ENCODE results near the gene RHCG. TPM values are rescaled to one million over a fixed set of nuclear protein-coding genes. Genes with fewer than 3 reads are reported as not detected.

The RHCG gene
- total and polyA plus RNA-seq, 2 of the 4 experiments (the other 2 are of a cell fraction): not detected

DNA sequence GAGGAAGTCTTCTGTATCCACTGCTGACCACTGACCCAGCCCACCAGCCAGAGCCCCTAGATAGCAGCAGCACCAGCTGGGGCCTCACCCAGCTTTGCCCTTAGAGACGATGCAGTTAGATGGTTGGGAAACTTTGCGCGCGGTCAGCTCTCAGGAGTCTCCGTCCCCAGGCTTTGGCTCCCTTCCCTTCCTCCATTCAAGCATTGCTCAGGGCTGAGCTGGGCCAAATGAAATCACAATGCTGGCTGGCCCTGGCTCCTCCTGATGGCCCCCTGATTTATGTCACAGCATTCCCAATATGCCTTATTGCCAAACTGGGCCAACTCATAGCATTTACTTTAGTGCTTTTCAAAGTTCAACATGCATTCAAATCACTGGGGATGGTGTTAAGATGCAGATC is 34.6 kb upstream of the RHCG start:
- Histone ChIP-seq H3K56ac (ENCODE audit: extremely low read depth, insufficient read depth, low read length) (no peak overlapping the region), H3K4me2 (ENCODE audit: low read depth, low read length) (no peak overlapping the region), H2AK9ac (replicated peaks; ENCODE audit: low read depth, low read length, poor library complexity) (no peak overlapping the region), H4K5ac (ENCODE audit: low read depth, low read length) (no peak overlapping the region), H4K20me1 (ENCODE audit: insufficient read depth, low read length) (no peaks in the 10 kb centered on the region), H3K4ac (ENCODE audit: low read depth, low read length) (no peak overlapping the region), H3K23ac (ENCODE audit: low read depth, low read length) (no peak overlapping the region), H3K27me3 (ENCODE audit: control insufficient read depth, insufficient read depth, low read length) (peaks cover 17% of the 10 kb centered on the region), H3K4me3 (ENCODE audit: insufficient read depth, low read depth, low read length) (no peak overlapping the region), H3K14ac (replicated peaks; ENCODE audit: low read depth, low read length) (no peak overlapping the region), H2BK5ac (ENCODE audit: low read depth, low read length, poor library complexity, severe bottlenecking) (no peak overlapping the region), H2AFZ (replicated peaks; ENCODE audit: low read length, poor library complexity) (no peak overlapping the region), H2AK5ac (ENCODE audit: low read depth, low read length) (no peak overlapping the region), H2BK15ac (ENCODE audit: low read depth, low read length) (no peak overlapping the region), H3K9me1 (ENCODE audit: insufficient read depth, low read length) (no peaks in the 10 kb centered on the region), H3K36me3 (ENCODE audit: control insufficient read depth, insufficient read depth, low read length) (no peaks in the 10 kb centered on the region), H3K4me1 (ENCODE audit: control insufficient read depth, insufficient read depth, low read length) (no peaks in the 10 kb centered on the region), H3K27ac (ENCODE audit: insufficient read depth, low read length) (no peak overlapping the region), H3K18ac (ENCODE audit: low read depth, low read length) (no peak overlapping the region), H3K79me1 (ENCODE audit: low read depth in 1 of 2, low read length in 2 of 2) (no peaks in the 10 kb centered on the region), H3K9me3 (ENCODE audit: control insufficient read depth, insufficient read depth, low read length) (no peaks in the 10 kb centered on the region), H2BK20ac (ENCODE audit: low read depth, low read length) (no peak overlapping the region), H2BK120ac (ENCODE audit: low read depth, low read length) (no peak overlapping the region), H4K8ac (ENCODE audit: low read depth in 2 of 2, low read length in 2 of 2) (no peak overlapping the region), H4K91ac (ENCODE audit: insufficient read depth, low read depth, low read length) (no peak overlapping the region), H3K9ac (ENCODE audit: low read depth, low read length) (no peak overlapping the region)
- 19% methylated on average over 3 of the region's 5 CpGs; no CpG with 5 or more reads in 1 of the 2 experiments for WGBS, 2 experiments (ENCODE audit: extremely low coverage in 2 of 2, insufficient read length in 1 of 2)
- CTCF ChIA-PET: no interaction called here
- in situ Hi-C loops (cut with MboI; ENCODE audit: low sequenced_read_pairs) (no loop called here), intact Hi-C loops (cut with micrococcal nuclease) (no loop called here), dilution Hi-C loops (cut with HindIII; ENCODE audit: low sequenced_read_pairs, unreplicated experiment) (no loop called here)
- ATAC-seq (ENCODE audit: low read depth) (no peak), DNase-seq (no peak)
- TF ChIP-seq RAD21 (IDR thresholded peaks at IDR 0.05; ENCODE audit: low read length) (no peak), MAFK (IDR thresholded peaks at IDR 0.05; ENCODE audit: low read depth, low read length) (no peak), MXI1 (IDR thresholded peaks at IDR 0.05; ENCODE audit: borderline replicate concordance, low read depth, low read length) (no peak), POLR2A (IDR thresholded peaks at IDR 0.05; ENCODE audit: low read depth, low read length) (no peak), RFX5 (IDR thresholded peaks at IDR 0.05; ENCODE audit: low read depth, low read length) (no peak), CEBPB (IDR thresholded peaks at IDR 0.05; ENCODE audit: low read depth, low read length) (no peak), CTCF (conservative IDR thresholded peaks at IDR 0.05; ENCODE audit: low read depth, low read length) (no peak), RCOR1 (IDR thresholded peaks at IDR 0.05; ENCODE audit: insufficient replicate concordance, low read length) (no peak), BHLHE40 (IDR thresholded peaks at IDR 0.05; ENCODE audit: low read depth, low read length) (no peak), SMC3 (IDR thresholded peaks at IDR 0.05; ENCODE audit: low read depth, low read length) (no peak), ELK1 (IDR thresholded peaks at IDR 0.05; ENCODE audit: borderline replicate concordance, low read depth, low read length) (no peak), MAZ (IDR thresholded peaks at IDR 0.05; ENCODE audit: borderline replicate concordance, low read depth, low read length) (no peak), FOS (IDR thresholded peaks at IDR 0.05; ENCODE audit: low read depth, low read length) (no peak), CHD1 (IDR thresholded peaks at IDR 0.05; ENCODE audit: low read depth, low read length) (no peak), NFE2L2 (IDR thresholded peaks at IDR 0.05; ENCODE audit: low read depth, low read length) (no peak)
- TF ChIP-seq, protein P1, sequence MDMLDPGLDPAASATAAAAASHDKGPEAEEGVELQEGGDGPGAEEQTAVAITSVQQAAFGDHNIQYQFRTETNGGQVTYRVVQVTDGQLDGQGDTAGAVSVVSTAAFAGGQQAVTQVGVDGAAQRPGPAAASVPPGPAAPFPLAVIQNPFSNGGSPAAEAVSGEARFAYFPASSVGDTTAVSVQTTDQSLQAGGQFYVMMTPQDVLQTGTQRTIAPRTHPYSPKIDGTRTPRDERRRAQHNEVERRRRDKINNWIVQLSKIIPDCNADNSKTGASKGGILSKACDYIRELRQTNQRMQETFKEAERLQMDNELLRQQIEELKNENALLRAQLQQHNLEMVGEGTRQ (IDR thresholded peaks at IDR 0.05; ENCODE audit: low read depth, low read length): no peak
- BruUV-seq (replicated peaks): no TSS peak
- POLR2A ChIA-PET (ENCODE audit: unreplicated experiment): no interaction called here
